HFFc6 (cell line): ENCODE measurements around the gene SIGLEC7. TPM values are rescaled to one million over a fixed set of nuclear protein-coding genes. Genes with fewer than 3 reads are reported as not detected.
A peak's percentile ranks its signal among the peaks of the same experiment; 100 is the strongest.

Experiments used
- DNase-seq: peaks from one replicate; pipeline ENCODE4 v3.0.0-alpha.2; 2018
- H3K27ac Mint-ChIP-seq: 2 replicates; pipeline ENCODE4 v1.8.0; 2020; ENCODE audit warnings: mild to moderate bottlenecking, mixed read lengths
- H3K27me3 Mint-ChIP-seq: 2 replicates; pipeline ENCODE4 v1.8.0; 2021; ENCODE audit warnings: mild to moderate bottlenecking, moderate library complexity, mixed read lengths; ENCODE audit not compliant: insufficient read depth
- H3K36me3 Mint-ChIP-seq: 2 replicates; pipeline ENCODE4 v1.8.0; 2021; ENCODE audit warnings: low read depth, mixed read lengths
- H3K4me1 Mint-ChIP-seq: 2 replicates; pipeline ENCODE4 v1.8.0; 2020; ENCODE audit warnings: low read depth, mixed read lengths
- H3K4me3 Mint-ChIP-seq: 2 replicates; pipeline ENCODE4 v1.8.0; 2020; ENCODE audit warnings: mild to moderate bottlenecking, moderate library complexity, mixed read lengths
- H3K9me3 Mint-ChIP-seq: 2 replicates; pipeline ENCODE4 v1.8.0; 2020; ENCODE audit warnings: mild to moderate bottlenecking, mixed read lengths
- CTCF ChIP-seq: fragments of 200-600 bp; sonication (generic); IDR thresholded peaks from 2 replicates; pipeline ENCODE4 v1.5.0; 2021; ENCODE audit warnings: antibody characterized with exemption, mild to moderate bottlenecking
- total RNA-seq, 6 experiments: library from RNA; stranded (reverse); fragmentation: NEBNext Ultra II Directional; extraction: Animal tissue kit (Norgen Biotek cat#: 25700); gene quantifications; 2 replicates in 1 of 6; 3 replicates in 5 of 6; pipeline ENCODE4 v1.2.3, GENCODE V29; 2021

Gene SIGLEC7
- total RNA-seq, 6 experiments from 2014 or later = not detected

GRCh38 chr19:51119101-51119500, 23.0 kb upstream of the SIGLEC7 start:
- Mint-ChIP-seq H3K36me3 (no peaks in the 10 kb centered on the region), H3K4me1 (peaks cover 6% of the 10 kb centered on the region; the same call in 1 of the 2 replicates), H3K27me3 (peaks cover 30% of the 10 kb centered on the region), H3K27ac (no peak overlapping the region), H3K9me3 (peaks cover 4% of the 10 kb centered on the region; the same call in 1 of the 2 replicates), H3K4me3 (no peak overlapping the region)
- TF ChIP-seq CTCF = no peak
- DNase-seq = no peak

- no peaks in the 10 kb centered on the region for H3K36me3 Mint-ChIP-seq
- H3K4me3 Mint-ChIP-seq = no peak overlapping the region
- H3K4me1 Mint-ChIP-seq = peaks cover 6% of the 10 kb centered on the region; the same call in 1 of the 2 replicates
- TF ChIP-seq CTCF = no peak
- H3K9me3 Mint-ChIP-seq = peaks cover 4% of the 10 kb centered on the region; the same call in 1 of the 2 replicates
- no peak overlapping the region for H3K27ac Mint-ChIP-seq
- peaks cover 31% of the 10 kb centered on the region for H3K27me3 Mint-ChIP-seq
- no peak for DNase-seq
These were observed 22.5 kb upstream of the SIGLEC7 start for GRCh38 chr19:51119611-51120010.

GRCh38 chr19:51120160-51120559, 21.9 kb upstream of the SIGLEC7 start:
- no peak for DNase-seq
- Mint-ChIP-seq H3K27ac (no peak overlapping the region), H3K4me1 (peaks cover 6% of the 10 kb centered on the region; the same call in 1 of the 2 replicates), H3K4me3 (no peak overlapping the region), H3K36me3 (no peaks in the 10 kb centered on the region), H3K27me3 (peaks cover 28% of the 10 kb centered on the region), H3K9me3 (peaks cover 4% of the 10 kb centered on the region; the same call in 1 of the 2 replicates)
- TF ChIP-seq CTCF = no peak

GRCh38 chr19:51121257-51121656, 20.8 kb upstream of the SIGLEC7 start:
- peaks cover 6% of the 10 kb centered on the region; the same call in 1 of the 2 replicates for H3K4me1 Mint-ChIP-seq
- no peak for TF ChIP-seq CTCF
- no peak overlapping the region for H3K27ac Mint-ChIP-seq
- no peak overlapping the region for H3K4me3 Mint-ChIP-seq
- H3K36me3 Mint-ChIP-seq = no peaks in the 10 kb centered on the region
- no peak for DNase-seq
- H3K27me3 Mint-ChIP-seq = peaks cover 24% of the 10 kb centered on the region
- peaks cover 4% of the 10 kb centered on the region; the same call in 1 of the 2 replicates for H3K9me3 Mint-ChIP-seq

- peaks cover 6% of the 10 kb centered on the region; the same call in 1 of the 2 replicates for H3K4me1 Mint-ChIP-seq
- H3K4me3 Mint-ChIP-seq = peak overlapping the region; percentile 64; the same call in 1 of the 2 replicates
- H3K36me3 Mint-ChIP-seq = no peaks in the 10 kb centered on the region
- peaks cover 4% of the 10 kb centered on the region; the same call in 1 of the 2 replicates for H3K9me3 Mint-ChIP-seq
- no peak for DNase-seq
- TF ChIP-seq CTCF = no peak
- H3K27ac Mint-ChIP-seq = no peak overlapping the region
- H3K27me3 Mint-ChIP-seq = peaks cover 22% of the 10 kb centered on the region
These were observed 19.8 kb upstream of the SIGLEC7 start for GRCh38 chr19:51122112-51122981.
